Loucy (cell line): ENCODE data around the gene RIPOR3.

ENCODE experiments used
- H2AFZ ChIP-seq: fragments of 200-600 bp; sonication (generic); 2 replicates; pipeline ENCODE4 v1.6.0; 2016; ENCODE audit warnings: antibody characterized with exemption, mild to moderate bottlenecking, low read length, moderate library complexity
- H3F3A ChIP-seq: fragments of 200-600 bp; 2 replicates; pipeline ENCODE4 v1.6.0; 2016; ENCODE audit warnings: antibody characterized with exemption, low read depth, mild to moderate bottlenecking
- H3K27me3 ChIP-seq: fragments of 200-600 bp; sonication (generic); 2 replicates; pipeline ENCODE4 v1.6.1; 2014; ENCODE audit warnings: low read length, mild to moderate bottlenecking; ENCODE audit not compliant: insufficient read depth, poor library complexity, severe bottlenecking
- H3K36me3 ChIP-seq: fragments of 200-600 bp; sonication (generic); 2 replicates; pipeline ENCODE4 v1.6.1; 2016; ENCODE audit warnings: low read length; ENCODE audit not compliant: insufficient read depth
- H3K4me1 ChIP-seq: fragments of 200-600 bp; sonication (generic); 2 replicates; pipeline ENCODE4 v1.5.1; 2014; ENCODE audit warnings: low read length, mild to moderate bottlenecking; ENCODE audit not compliant: insufficient read depth, poor library complexity, severe bottlenecking
- H3K4me2 ChIP-seq: fragments of 200-600 bp; sonication (generic); 2 replicates; pipeline ENCODE4 v1.6.0; 2014; ENCODE audit warnings: antibody characterized with exemption, low read length, low read depth, mild to moderate bottlenecking; ENCODE audit not compliant: poor library complexity, severe bottlenecking
- H3K4me3 ChIP-seq: fragments of 200-600 bp; sonication (generic); 2 replicates; pipeline ENCODE4 v1.5.1; 2014; ENCODE audit warnings: low read length, mild to moderate bottlenecking, mixed read lengths; ENCODE audit not compliant: poor library complexity, severe bottlenecking
- H3K79me2 ChIP-seq: fragments of 200-600 bp; sonication (generic); 2 replicates; pipeline ENCODE4 v1.6.1; 2014; ENCODE audit warnings: low read length; ENCODE audit not compliant: insufficient read depth
- H3K9ac ChIP-seq: fragments of 200-600 bp; sonication (generic); 2 replicates; pipeline ENCODE4 v1.6.0; 2014; ENCODE audit warnings: mild to moderate bottlenecking, low read depth, low read length, moderate library complexity; ENCODE audit not compliant: poor library complexity, severe bottlenecking
- H3K9me2 ChIP-seq: fragments of 200-600 bp; sonication (generic); replicated peaks from 2 replicates; pipeline ENCODE4 v1.6.1; 2016; ENCODE audit warnings: low read depth, low read length, mixed read lengths
- H3K9me3 ChIP-seq: fragments of 200-600 bp; sonication (generic); 2 replicates; pipeline ENCODE4 v1.6.1; 2014; ENCODE audit warnings: mild to moderate bottlenecking, antibody characterized with exemption, low read length, low read depth; ENCODE audit not compliant: insufficient read depth
- H4K20me1 ChIP-seq: fragments of 200-600 bp; sonication (generic); 2 replicates; pipeline ENCODE4 v1.6.0; 2014; ENCODE audit warnings: antibody characterized with exemption, low read length, mild to moderate bottlenecking; ENCODE audit not compliant: insufficient read depth, poor library complexity, severe bottlenecking
- EZH2phosphoT487 ChIP-seq: fragments of 200-600 bp; IDR thresholded peaks from 2 replicates; pipeline ENCODE4 v1.6.1; 2018; ENCODE audit warnings: antibody characterized with exemption, mild to moderate bottlenecking, moderate library complexity, borderline replicate concordance
- TF ChIP-seq, protein P1 (sequence below): fragments of 200-600 bp; sonication (generic); conservative IDR thresholded peaks from 2 replicates; pipeline ENCODE4 v1.5.1; 2014; ENCODE audit warnings: mild to moderate bottlenecking, antibody characterized with exemption, low read length

Gene RIPOR3

DNA sequence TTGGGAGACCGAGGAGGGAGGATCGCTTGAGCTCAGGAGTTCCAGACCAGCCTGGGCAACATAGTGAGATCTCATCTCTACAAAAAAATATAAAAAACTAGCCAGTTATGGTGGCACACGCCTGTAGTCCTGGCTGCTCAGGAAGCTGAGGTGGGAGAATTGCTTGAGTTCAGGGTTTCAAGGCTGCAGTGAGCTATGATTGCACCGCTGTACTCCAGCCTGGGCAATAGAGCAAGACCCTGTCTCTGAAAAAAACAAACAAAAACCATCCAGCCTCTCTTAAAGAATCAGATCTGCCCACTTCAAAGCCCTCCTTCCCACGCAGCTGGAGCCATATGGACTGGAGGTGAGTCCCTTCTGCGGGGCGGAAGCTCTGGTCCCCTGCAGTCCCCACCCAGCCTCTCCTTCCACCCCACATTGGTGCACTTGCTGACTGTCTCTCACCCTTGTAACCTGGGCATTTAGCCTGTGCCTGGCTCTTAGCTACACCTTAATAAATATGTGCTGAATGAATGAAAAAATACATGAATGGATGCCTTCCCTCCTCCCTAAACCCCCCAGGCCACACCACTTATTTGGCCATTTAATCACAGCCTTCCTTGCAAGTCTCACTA lies 32.9 kb upstream of the RIPOR3 start:
- H3K4me2 ChIP-seq, result no peak overlapping the region
- H4K20me1 ChIP-seq, result no peaks in the 10 kb centered on the region

DNA sequence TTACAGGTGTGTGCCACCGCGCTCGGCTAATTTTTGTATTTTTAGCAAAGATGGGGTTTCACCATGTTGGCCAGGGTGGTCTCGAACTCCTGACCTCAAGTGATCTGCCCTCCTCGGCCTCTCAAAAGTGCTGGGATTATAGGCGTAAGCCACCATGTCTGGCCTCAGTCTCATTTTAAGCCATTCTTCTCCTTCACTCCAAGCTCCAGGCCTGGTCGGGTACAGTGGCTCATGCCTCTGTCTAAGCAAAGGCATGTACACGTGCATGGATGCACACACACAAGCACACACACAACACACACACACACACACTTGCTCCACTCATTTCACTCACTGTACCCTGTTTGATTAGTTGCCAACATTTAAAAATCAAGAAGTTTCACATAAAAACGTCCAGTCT lies 32.3 kb upstream of the RIPOR3 start:
- H3K4me2 ChIP-seq, result no peak overlapping the region
- H3F3A ChIP-seq, result no peaks in the 10 kb centered on the region
- H3K79me2 ChIP-seq, result no peaks in the 10 kb centered on the region
- H3K9ac ChIP-seq, result no peak overlapping the region
- H4K20me1 ChIP-seq, result no peaks in the 10 kb centered on the region
- no peak overlapping the region for H3K4me3 ChIP-seq
- H3K9me3 ChIP-seq, result no peaks in the 10 kb centered on the region
- no peak for TF ChIP-seq EZH2phosphoT487
- TF ChIP-seq, protein P1, sequence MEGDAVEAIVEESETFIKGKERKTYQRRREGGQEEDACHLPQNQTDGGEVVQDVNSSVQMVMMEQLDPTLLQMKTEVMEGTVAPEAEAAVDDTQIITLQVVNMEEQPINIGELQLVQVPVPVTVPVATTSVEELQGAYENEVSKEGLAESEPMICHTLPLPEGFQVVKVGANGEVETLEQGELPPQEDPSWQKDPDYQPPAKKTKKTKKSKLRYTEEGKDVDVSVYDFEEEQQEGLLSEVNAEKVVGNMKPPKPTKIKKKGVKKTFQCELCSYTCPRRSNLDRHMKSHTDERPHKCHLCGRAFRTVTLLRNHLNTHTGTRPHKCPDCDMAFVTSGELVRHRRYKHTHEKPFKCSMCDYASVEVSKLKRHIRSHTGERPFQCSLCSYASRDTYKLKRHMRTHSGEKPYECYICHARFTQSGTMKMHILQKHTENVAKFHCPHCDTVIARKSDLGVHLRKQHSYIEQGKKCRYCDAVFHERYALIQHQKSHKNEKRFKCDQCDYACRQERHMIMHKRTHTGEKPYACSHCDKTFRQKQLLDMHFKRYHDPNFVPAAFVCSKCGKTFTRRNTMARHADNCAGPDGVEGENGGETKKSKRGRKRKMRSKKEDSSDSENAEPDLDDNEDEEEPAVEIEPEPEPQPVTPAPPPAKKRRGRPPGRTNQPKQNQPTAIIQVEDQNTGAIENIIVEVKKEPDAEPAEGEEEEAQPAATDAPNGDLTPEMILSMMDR, result no peak
- no peaks in the 10 kb centered on the region for H3K4me1 ChIP-seq
- no peak overlapping the region for H2AFZ ChIP-seq
- H3K36me3 ChIP-seq, result no peaks in the 10 kb centered on the region
- H3K27me3 ChIP-seq, result no peaks in the 10 kb centered on the region
- H3K9me2 ChIP-seq, result no peaks in the 10 kb centered on the region

More for the DNA sequence above, 32.9 kb upstream of the RIPOR3 start:
- H3K36me3 ChIP-seq, result no peaks in the 10 kb centered on the region
- no peaks in the 10 kb centered on the region for H3K9me3 ChIP-seq
- no peaks in the 10 kb centered on the region for H3F3A ChIP-seq
- no peaks in the 10 kb centered on the region for H3K27me3 ChIP-seq
- H3K4me3 ChIP-seq, result no peak overlapping the region
- no peak overlapping the region for H3K9ac ChIP-seq
- no peaks in the 10 kb centered on the region for H3K4me1 ChIP-seq
- TF ChIP-seq EZH2phosphoT487, result no peak
- TF ChIP-seq, protein P1, result no peak
- no peaks in the 10 kb centered on the region for H3K79me2 ChIP-seq
- no peaks in the 10 kb centered on the region for H3K9me2 ChIP-seq
- no peak overlapping the region for H2AFZ ChIP-seq

DNA sequence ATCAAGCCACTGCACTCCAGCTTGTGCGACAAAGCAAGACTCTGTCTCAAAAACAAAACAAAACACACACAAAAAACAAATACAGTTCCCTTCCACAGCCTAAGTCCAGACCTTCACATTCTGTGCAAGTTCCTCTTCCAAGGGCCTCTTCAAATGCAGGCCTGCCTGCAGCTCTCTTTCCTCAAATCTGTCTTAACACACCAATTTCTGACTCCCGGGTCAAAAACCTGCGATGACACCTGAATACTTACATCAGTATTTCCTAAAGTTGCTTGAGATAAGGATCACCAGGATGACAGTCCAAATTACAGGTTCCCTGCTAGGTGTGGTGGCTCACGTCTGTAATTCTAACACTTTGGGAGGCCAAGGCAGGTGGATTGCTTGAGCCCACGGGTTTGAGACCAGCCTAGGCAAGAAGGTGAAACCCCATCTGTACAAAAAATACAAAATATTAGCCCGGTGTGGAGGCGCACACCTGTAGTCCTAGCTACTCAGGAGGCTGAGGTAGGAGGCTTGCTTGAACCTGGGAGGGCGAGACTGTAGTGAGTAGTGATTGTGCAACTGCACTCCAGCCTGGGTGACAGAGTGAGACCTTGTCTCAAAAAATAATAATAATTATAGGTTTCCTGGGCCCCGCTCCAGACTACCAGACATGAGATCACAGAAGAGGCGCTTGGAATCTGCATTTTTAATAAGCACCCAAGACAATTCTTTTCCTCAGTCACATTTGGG lies 31.2 kb upstream of the RIPOR3 start:
- no peak overlapping the region for H3K4me3 ChIP-seq
- TF ChIP-seq EZH2phosphoT487, result no peak
- TF ChIP-seq, protein P1, result no peak
- no peaks in the 10 kb centered on the region for H3F3A ChIP-seq
- H3K79me2 ChIP-seq, result no peaks in the 10 kb centered on the region
- no peaks in the 10 kb centered on the region for H3K27me3 ChIP-seq
- H3K4me2 ChIP-seq, result no peak overlapping the region
- H3K9me2 ChIP-seq, result no peaks in the 10 kb centered on the region
- no peak overlapping the region for H2AFZ ChIP-seq
- H3K9ac ChIP-seq, result no peak overlapping the region
- H3K36me3 ChIP-seq, result no peaks in the 10 kb centered on the region
- H3K9me3 ChIP-seq, result no peaks in the 10 kb centered on the region
- no peaks in the 10 kb centered on the region for H3K4me1 ChIP-seq
- no peaks in the 10 kb centered on the region for H4K20me1 ChIP-seq
